A549 (cell line): ENCODE data around the gene IQSEC3.

Experiments
- EP300 ChIP-seq, 2 experiments: fragments of >200 bp; sonication (Bioruptor Twin); formaldehyde crosslinking; IDR thresholded peaks; 2 replicates in 1 of 2; 3 replicates in 1 of 2; pipeline ENCODE4 v1.6.1; 2016 to 2017
- FOXS1 ChIP-seq: fragments of 250-450 bp; sonication (Bioruptor Pico); IDR thresholded peaks from 2 replicates; pipeline ENCODE4 v1.5.0; 2020; ENCODE audit warnings: mild to moderate bottlenecking, moderate library complexity
- JUN ChIP-seq, 2 experiments: fragments of >200 bp; sonication (Bioruptor Twin); formaldehyde crosslinking; IDR thresholded peaks; 2 replicates in 1 of 2; 3 replicates in 1 of 2; pipeline ENCODE4 v1.6.1; 2016 to 2017
- JUNB ChIP-seq: fragments of >200 bp; sonication (Bioruptor Twin); formaldehyde crosslinking; IDR thresholded peaks from 2 replicates; pipeline ENCODE4 v1.6.1; 2016
- KDM1A ChIP-seq: fragments of 200-600 bp; sonication (generic); IDR thresholded peaks from 2 replicates; pipeline ENCODE4 v1.6.1; 2016; ENCODE audit warnings: low read depth, mild to moderate bottlenecking
- MAFK ChIP-seq: fragments of 450-650 bp; IDR thresholded peaks from 2 replicates; pipeline ENCODE4 v1.6.1; 2014; ENCODE audit not compliant: partially characterized antibody
- NFE2L2 ChIP-seq: fragments of 150-350 bp; conservative IDR thresholded peaks from 2 replicates; pipeline ENCODE4 v1.6.1; 2014; ENCODE audit warnings: low read length
- POLR2A ChIP-seq: IDR thresholded peaks from 2 replicates; pipeline ENCODE4 v1.6.1; 2012; ENCODE audit warnings: mild to moderate bottlenecking, low read length
- RAD21 ChIP-seq, 2 experiments: fragments of >200 bp in 1 of 2; sonication (Bioruptor Twin) in 1 of 2; formaldehyde crosslinking in 1 of 2; IDR thresholded peaks in 1 of 2; conservative IDR thresholded peaks in 1 of 2; 2 replicates in 1 of 2; 3 replicates in 1 of 2; pipeline ENCODE4 v1.6.1; 2012 to 2018; ENCODE audit warnings: inconsistent platforms in 1 of 2
- RFX5 ChIP-seq: fragments of 450-650 bp; IDR thresholded peaks from 2 replicates; pipeline ENCODE4 v1.7.1; 2014; ENCODE audit warnings: antibody characterized with exemption, mild to moderate bottlenecking, moderate library complexity
- TP53 ChIP-seq: fragments of 250-450 bp; sonication (Bioruptor Pico); IDR thresholded peaks from 2 replicates; pipeline ENCODE4 v1.5.0; 2021; ENCODE audit warnings: mild to moderate bottlenecking, moderate library complexity
- TF ChIP-seq, protein P1 (sequence below): fragments of >200 bp; sonication (Bioruptor Twin); formaldehyde crosslinking; IDR thresholded peaks from 3 replicates; pipeline ENCODE4 v1.5.1; 2016
- TF ChIP-seq, protein P2 (sequence below): fragments of 450-650 bp; IDR thresholded peaks from 2 replicates; pipeline ENCODE4 v1.6.1; 2014; ENCODE audit warnings: antibody characterized with exemption
- TF ChIP-seq, protein P3 (sequence below): fragments of 250-450 bp; sonication (Bioruptor Pico); IDR thresholded peaks from 2 replicates; pipeline ENCODE4 v1.5.0; 2021; ENCODE audit warnings: mild to moderate bottlenecking, moderate library complexity, borderline replicate concordance

GRCh38 chr12:175759-176158 lies 109.2 kb downstream of the IQSEC3 start:
- no peak for TF ChIP-seq MAFK
- TF ChIP-seq POLR2A = no peak
- TF ChIP-seq TP53 (CRISPR knock-in tag) = no peak
- TF ChIP-seq, protein P1, sequence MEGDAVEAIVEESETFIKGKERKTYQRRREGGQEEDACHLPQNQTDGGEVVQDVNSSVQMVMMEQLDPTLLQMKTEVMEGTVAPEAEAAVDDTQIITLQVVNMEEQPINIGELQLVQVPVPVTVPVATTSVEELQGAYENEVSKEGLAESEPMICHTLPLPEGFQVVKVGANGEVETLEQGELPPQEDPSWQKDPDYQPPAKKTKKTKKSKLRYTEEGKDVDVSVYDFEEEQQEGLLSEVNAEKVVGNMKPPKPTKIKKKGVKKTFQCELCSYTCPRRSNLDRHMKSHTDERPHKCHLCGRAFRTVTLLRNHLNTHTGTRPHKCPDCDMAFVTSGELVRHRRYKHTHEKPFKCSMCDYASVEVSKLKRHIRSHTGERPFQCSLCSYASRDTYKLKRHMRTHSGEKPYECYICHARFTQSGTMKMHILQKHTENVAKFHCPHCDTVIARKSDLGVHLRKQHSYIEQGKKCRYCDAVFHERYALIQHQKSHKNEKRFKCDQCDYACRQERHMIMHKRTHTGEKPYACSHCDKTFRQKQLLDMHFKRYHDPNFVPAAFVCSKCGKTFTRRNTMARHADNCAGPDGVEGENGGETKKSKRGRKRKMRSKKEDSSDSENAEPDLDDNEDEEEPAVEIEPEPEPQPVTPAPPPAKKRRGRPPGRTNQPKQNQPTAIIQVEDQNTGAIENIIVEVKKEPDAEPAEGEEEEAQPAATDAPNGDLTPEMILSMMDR = no peak
- TF ChIP-seq, protein P2, sequence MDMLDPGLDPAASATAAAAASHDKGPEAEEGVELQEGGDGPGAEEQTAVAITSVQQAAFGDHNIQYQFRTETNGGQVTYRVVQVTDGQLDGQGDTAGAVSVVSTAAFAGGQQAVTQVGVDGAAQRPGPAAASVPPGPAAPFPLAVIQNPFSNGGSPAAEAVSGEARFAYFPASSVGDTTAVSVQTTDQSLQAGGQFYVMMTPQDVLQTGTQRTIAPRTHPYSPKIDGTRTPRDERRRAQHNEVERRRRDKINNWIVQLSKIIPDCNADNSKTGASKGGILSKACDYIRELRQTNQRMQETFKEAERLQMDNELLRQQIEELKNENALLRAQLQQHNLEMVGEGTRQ = no peak
- TF ChIP-seq NFE2L2 = no peak
- TF ChIP-seq RFX5 = no peak
- TF ChIP-seq, protein P3, sequence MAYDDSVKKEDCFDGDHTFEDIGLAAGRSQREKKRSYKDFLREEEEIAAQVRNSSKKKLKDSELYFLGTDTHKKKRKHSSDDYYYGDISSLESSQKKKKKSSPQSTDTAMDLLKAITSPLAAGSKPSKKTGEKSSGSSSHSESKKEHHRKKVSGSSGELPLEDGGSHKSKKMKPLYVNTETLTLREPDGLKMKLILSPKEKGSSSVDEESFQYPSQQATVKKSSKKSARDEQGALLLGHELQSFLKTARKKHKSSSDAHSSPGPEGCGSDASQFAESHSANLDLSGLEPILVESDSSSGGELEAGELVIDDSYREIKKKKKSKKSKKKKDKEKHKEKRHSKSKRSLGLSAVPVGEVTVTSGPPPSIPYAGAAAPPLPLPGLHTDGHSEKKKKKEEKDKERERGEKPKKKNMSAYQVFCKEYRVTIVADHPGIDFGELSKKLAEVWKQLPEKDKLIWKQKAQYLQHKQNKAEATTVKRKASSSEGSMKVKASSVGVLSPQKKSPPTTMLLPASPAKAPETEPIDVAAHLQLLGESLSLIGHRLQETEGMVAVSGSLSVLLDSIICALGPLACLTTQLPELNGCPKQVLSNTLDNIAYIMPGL = no peak
- TF ChIP-seq EP300 (IDR thresholded peaks at IDR 0.05) = no peak
- TF ChIP-seq RAD21 (conservative IDR thresholded peaks at IDR 0.05 in 1 of 2, IDR thresholded peaks at IDR 0.05 in 1 of 2) = no peak
- no peak for TF ChIP-seq JUN (IDR thresholded peaks at IDR 0.05)
- no peak for TF ChIP-seq JUNB
- no peak for TF ChIP-seq KDM1A
- TF ChIP-seq FOXS1 (CRISPR knock-in tag) = no peak
